Upper lobe of left lung (tissue), 6 donors: ENCODE results near the gene TMEM259. TPM values are rescaled to one million over a fixed set of nuclear protein-coding genes. Genes with fewer than 3 reads are reported as not detected.

Experiments used
- ATAC-seq, 2 donors: fragments of 200-7000 bp; cut with Tn5 transposase; one replicate each; pipeline ENCODE4 v1.9.1; 2022; ENCODE audit warnings: mild to moderate bottlenecking in 2 of 2, moderate library complexity in 2 of 2; ENCODE audit not compliant: low FRiP score in 2 of 2
- DNase-seq, 2 donors: peaks; one replicate each; pipeline ENCODE4 v3.0.0-alpha.2; 2019 to 2020
- H3K27ac ChIP-seq, 4 donors: fragments of 200-600 bp; sonication (generic); one replicate each; pipeline ENCODE4 v1.5.1; 2016 to 2019
- H3K27me3 ChIP-seq, 4 donors: fragments of 200-600 bp; sonication (generic); one replicate each; pipeline ENCODE4 v1.5.1; 2017 to 2019
- H3K36me3 ChIP-seq, 4 donors: fragments of 200-600 bp; sonication (generic); one replicate each; pipeline ENCODE4 v1.5.1; 2016 to 2019
- H3K4me1 ChIP-seq, 4 donors: fragments of 200-600 bp; sonication (generic); one replicate each; pipeline ENCODE4 v1.5.1; 2018 to 2019
- H3K4me3 ChIP-seq, 4 donors: fragments of 200-600 bp; sonication (generic); one replicate each; pipeline ENCODE4 v1.5.1; 2017 to 2019; ENCODE audit warnings: mild to moderate bottlenecking in 2 of 4, moderate library complexity in 1 of 4
- H3K9me3 ChIP-seq, 4 donors: fragments of 200-600 bp; sonication (generic); one replicate each; pipeline ENCODE4 v1.5.1; 2018 to 2019
- EP300 ChIP-seq, 4 donors: sonication (generic); formaldehyde crosslinking; IDR thresholded peaks; one replicate each; pipeline ENCODE4 v1.5.1; 2017; ENCODE audit warnings: antibody characterized with exemption in 4 of 4, control low read depth in 2 of 4
- POLR2A ChIP-seq, 4 donors: fragments of 450-650 bp; IDR thresholded peaks; one replicate each; pipeline ENCODE4 v1.5.1; 2016 to 2017; ENCODE audit warnings: antibody characterized with exemption in 4 of 4, mild to moderate bottlenecking in 2 of 4
- POLR2AphosphoS5 ChIP-seq, 2 donors: sonication (generic); formaldehyde crosslinking; IDR thresholded peaks; one replicate each; pipeline ENCODE4 v1.5.1; 2017; ENCODE audit warnings: antibody characterized with exemption in 2 of 2
- WGBS, 2 donors: methylation state at CpG; one replicate each; pipeline ENCODE4 v1.1.5; 2017 to 2018; 5-methylcytosine and 5-hydroxymethylcytosine counted together
- total RNA-seq, 6 donors: library from RNA; depleted of rRNA in 4 of 6; stranded (reverse); fragments of >200 nt in 4 of 6; gene quantifications; one replicate each; pipeline versions ENCODE4 v1.1.0 to v1.2.1, GENCODE V29; 2016 to 2021
- TF ChIP-seq, protein P1 (sequence below), 6 experiments: fragments of 450-650 bp in 4 of 6; fragments of 200-600 bp in 2 of 6; sonication (generic) in 2 of 6; IDR thresholded peaks; one replicate each; pipeline ENCODE4 v1.5.1; 2016 to 2019; ENCODE audit warnings: antibody characterized with exemption in 6 of 6
- donor health status: DM: no; HTN: no; CAD: no; lungs with moderate emphysema.
- donor health status: DM: no; HTN: yes; CAD: no; lungs with severe emphysema.

The TMEM259 gene
- total RNA-seq = 100 to 1,000 TPM; 143 to 643 (median 208) TPM

DNA sequence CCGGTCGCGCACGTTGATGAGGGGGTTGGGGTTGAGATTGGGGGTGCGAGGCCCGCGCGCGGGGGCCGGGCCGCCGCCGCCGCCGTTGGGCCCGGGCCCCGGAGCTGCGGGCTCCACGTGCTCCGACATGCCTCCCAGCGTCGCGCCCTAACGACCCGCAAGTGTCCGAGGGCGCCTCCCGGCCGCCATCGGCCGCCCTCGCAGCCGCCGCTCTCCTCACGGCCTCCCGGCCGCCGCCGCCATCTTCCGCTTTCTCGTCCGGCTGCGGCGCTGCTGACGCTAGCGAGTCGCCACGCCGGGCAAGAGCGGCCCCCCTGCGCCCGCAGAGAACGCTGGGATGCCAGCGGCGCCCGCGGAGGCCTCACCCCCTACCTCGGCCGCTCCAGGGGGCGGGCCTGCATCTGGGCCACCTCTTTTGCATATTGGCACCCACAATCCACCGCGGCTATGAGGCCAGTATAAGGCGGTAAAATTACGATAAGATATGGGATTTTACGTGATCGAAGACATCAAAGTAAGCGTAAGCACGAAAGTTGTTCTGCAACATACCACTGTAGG, at the start of gene TMEM259:
Gene TMEM259 (minus strand): TSS at position 256 of the 558 bp plus-strand sequence. CDS start 127 bp downstream, at position 129.
- TF ChIP-seq, protein P1, sequence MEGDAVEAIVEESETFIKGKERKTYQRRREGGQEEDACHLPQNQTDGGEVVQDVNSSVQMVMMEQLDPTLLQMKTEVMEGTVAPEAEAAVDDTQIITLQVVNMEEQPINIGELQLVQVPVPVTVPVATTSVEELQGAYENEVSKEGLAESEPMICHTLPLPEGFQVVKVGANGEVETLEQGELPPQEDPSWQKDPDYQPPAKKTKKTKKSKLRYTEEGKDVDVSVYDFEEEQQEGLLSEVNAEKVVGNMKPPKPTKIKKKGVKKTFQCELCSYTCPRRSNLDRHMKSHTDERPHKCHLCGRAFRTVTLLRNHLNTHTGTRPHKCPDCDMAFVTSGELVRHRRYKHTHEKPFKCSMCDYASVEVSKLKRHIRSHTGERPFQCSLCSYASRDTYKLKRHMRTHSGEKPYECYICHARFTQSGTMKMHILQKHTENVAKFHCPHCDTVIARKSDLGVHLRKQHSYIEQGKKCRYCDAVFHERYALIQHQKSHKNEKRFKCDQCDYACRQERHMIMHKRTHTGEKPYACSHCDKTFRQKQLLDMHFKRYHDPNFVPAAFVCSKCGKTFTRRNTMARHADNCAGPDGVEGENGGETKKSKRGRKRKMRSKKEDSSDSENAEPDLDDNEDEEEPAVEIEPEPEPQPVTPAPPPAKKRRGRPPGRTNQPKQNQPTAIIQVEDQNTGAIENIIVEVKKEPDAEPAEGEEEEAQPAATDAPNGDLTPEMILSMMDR (IDR thresholded peaks at IDR 0.05) = no peak
- TF ChIP-seq POLR2A (IDR thresholded peaks at IDR 0.05) = peak in 3 of 4 donors; percentile 52 to 86 (median 62)
- peak in 1 of 4 donors; percentile 42 for TF ChIP-seq EP300 (IDR thresholded peaks at IDR 0.05)
- TF ChIP-seq POLR2AphosphoS5 (IDR thresholded peaks at IDR 0.05) = peak in 1 of 2 donors; percentile 81
- Histone ChIP-seq H3K36me3 (no peaks in the 10 kb centered on the region), H3K27ac (peak within 1 kb of the TSS; percentile 94 to 96 (median 94)), H3K9me3 (no peaks in the 10 kb centered on the region), H3K27me3 (no peaks in the 10 kb centered on the region), H3K4me3 (peak within 1 kb of the TSS; percentile 78 to 99 (median 97)), H3K4me1 (peaks cover 59 to 63% (median 60%) of the 10 kb centered on the region in 4 donors)
- DNase-seq (peak; percentile 98 to 99), ATAC-seq (peak; percentile 95 to 96)
- 0 to 2% methylated on average over 11 to 32 of the region's 68 CpGs for WGBS, 2 donors

DNA sequence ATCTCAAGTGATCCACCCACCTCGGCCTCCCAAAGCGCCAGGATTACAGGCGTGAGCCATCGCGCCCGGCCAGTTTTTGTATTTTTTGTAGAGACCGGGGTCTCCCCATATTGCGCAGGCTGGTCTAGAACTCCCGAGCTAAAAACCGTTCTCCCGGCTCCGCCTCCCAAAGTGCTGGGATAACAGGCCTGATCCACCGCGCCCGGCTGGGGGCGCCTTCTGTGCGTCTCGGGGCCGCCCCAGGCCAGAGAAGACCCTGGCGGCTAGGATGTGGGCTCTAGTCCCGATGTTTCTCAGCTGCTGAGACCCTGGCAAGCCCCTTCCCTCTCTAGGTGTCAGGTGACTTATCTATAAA, 49.6 kb upstream of the TMEM259 start:
- H3K4me3 ChIP-seq = no peak overlapping the region
- H3K4me1 ChIP-seq = peaks cover 69 to 99% (median 73%) of the 10 kb centered on the region in 4 donors
- no peak for ATAC-seq
- peaks cover 0 to 25% (median 14%) of the 10 kb centered on the region in 4 donors for H3K36me3 ChIP-seq
- TF ChIP-seq POLR2A (IDR thresholded peaks at IDR 0.05) (no peak), EP300 (IDR thresholded peaks at IDR 0.05) (no peak), POLR2AphosphoS5 (IDR thresholded peaks at IDR 0.05) (no peak)
- TF ChIP-seq, protein P1 (IDR thresholded peaks at IDR 0.05) = no peak
- H3K27me3 ChIP-seq = peaks cover 0 to 9% (median 0%) of the 10 kb centered on the region in 4 donors
- H3K9me3 ChIP-seq = no peaks in the 10 kb centered on the region
- DNase-seq = peak in 1 of 2 donors; percentile 69
- peak overlapping the region in 2 of 4 donors; percentile 21 to 91 for H3K27ac ChIP-seq
- WGBS, 2 donors = 64 to 86% methylated on average over 19 of the region's 21 CpGs

DNA sequence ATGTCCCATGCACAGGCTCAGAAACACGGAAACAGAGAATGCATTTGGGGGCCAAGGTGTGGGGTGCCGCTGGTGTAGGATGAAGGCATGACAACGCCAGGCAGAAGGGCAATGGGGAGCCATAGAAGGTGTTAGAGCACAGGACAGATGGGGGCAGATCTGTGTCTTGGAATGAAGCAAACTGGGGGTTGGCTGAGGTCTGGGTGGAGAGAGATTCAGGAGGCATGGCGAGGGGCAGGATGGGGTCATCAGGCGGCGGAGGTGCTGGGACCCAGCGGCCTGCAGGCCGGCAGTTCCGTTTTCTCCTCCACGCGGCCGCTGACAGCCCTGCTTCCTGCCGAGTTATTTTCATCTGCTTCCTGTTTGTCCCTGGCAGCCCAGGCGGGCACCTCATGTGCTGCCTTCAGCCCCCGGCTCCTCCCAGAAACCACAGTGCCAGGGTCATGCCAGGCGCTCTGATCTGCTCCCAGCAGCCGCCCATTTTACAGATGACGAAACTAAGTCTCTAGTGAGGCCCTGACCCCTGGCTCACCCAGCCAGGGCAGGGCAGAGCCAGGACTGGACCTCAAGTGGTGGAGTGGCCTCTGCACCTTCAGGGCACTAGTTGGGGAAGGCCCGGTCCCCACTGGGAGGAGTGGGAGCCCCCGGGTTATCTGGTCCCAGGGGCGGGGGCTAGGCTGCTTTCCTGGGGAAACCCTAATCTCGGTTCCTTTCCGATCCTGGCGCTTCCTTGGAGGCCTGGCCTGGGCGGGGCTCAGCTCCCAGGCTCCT, 48.3 kb upstream of the TMEM259 start:
- TF ChIP-seq, protein P1 (IDR thresholded peaks at IDR 0.05) = peak in 2 of 6 experiments; percentile 29 to 48
- TF ChIP-seq EP300 (IDR thresholded peaks at IDR 0.05) (peak in 2 of 4 donors; percentile 27 to 50), POLR2A (IDR thresholded peaks at IDR 0.05) (peak in 1 of 4 donors; percentile 10), POLR2AphosphoS5 (IDR thresholded peaks at IDR 0.05) (peak; percentile 69 to 77)
- Histone ChIP-seq H3K27ac (peak overlapping the region; percentile 80 to 96 (median 90)), H3K4me1 (peaks cover 69 to 100% (median 73%) of the 10 kb centered on the region in 4 donors), H3K4me3 (peak overlapping the region; percentile 48 to 75 (median 62)), H3K27me3 (peaks cover 0 to 9% (median 0%) of the 10 kb centered on the region in 4 donors), H3K36me3 (peaks cover 0 to 25% (median 14%) of the 10 kb centered on the region in 4 donors), H3K9me3 (no peaks in the 10 kb centered on the region)
- WGBS, 2 donors = 43 to 44% methylated on average over 20 to 25 of the region's 25 CpGs
- DNase-seq = peak; percentile 79 to 91
- peak; percentile 42 to 70 for ATAC-seq

DNA sequence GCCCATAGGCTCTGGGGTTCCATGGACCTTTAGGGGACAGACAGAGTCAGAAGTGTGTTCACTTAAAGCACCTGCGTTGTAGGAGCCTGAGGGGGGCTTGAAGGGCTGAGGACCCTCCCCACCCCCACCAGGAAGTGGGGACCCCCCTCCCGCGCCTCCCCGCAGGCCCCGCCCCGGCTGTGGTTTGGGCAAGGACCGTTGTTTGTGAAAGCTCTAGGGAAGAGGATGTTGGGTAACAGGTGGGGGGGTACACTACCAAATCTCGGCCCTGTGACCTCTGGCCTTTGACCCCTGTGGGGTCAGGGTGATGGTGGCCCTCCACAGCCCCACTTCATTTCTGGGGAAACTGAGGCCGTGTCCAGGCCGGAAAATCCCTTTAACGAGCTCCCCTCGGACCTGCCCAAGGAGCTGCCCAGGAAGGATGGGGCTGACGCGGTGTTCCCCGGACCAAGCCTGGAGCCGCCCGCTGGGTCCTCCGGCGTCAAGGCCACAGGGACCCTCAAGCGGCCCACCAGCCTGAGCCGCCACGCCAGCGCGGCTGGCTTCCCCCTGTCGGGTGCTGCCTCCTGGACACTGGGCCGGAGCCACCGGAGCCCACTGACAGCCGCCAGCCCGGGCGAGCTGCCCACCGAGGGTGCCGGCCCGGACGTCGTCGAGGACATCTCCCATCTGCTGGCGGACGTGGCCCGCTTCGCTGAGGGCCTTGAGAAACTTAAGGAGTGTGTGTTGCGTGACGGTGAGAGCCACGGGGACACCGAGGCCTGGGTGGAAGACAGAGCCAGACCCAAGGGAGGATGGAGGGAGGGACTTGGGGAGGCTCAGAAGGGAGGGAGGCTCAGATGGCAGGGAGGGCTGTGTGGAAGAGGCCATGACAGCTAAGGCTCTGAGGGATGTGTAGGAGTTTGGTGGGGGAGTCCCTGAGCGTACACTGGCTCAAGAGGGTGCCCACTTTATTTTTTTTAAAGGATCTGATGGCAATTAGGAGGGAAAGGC, 47.4 kb upstream of the TMEM259 start:
- Histone ChIP-seq H3K27ac (peak overlapping the region; percentile 80 to 96 (median 90)), H3K4me1 (peaks cover 64 to 100% (median 72%) of the 10 kb centered on the region in 4 donors), H3K4me3 (peak overlapping the region; percentile 48 to 75 (median 62)), H3K9me3 (no peaks in the 10 kb centered on the region), H3K36me3 (peaks cover 0 to 16% (median 7%) of the 10 kb centered on the region in 4 donors), H3K27me3 (peaks cover 0 to 9% (median 0%) of the 10 kb centered on the region in 4 donors)
- TF ChIP-seq, protein P1 (IDR thresholded peaks at IDR 0.05) = no peak
- TF ChIP-seq POLR2A (IDR thresholded peaks at IDR 0.05) (no peak), POLR2AphosphoS5 (IDR thresholded peaks at IDR 0.05) (peak in 1 of 2 donors; percentile 31), EP300 (IDR thresholded peaks at IDR 0.05) (no peak)
- ATAC-seq (peak in 1 of 2 donors; percentile 42), DNase-seq (peak; percentile 64 to 91)
- 35 to 49% methylated on average over 25 to 41 of the region's 45 CpGs for WGBS, 2 donors
